MCF 10A (cell line): ENCODE results near the gene CRIM1. TPM values are rescaled to one million over a fixed set of nuclear protein-coding genes. Genes with fewer than 3 reads are reported as not detected.

Experiments used
- BruUV-seq: library from RNA; stranded (reverse); fragments of 400-500 nt; replicated peaks from 2 replicates; lab custom pipeline; 2021; lab: Mats Ljungman, UMichigan
- CTCF ChIA-PET: fragments of 300-600 bp; sonication (Branson Sonifier 250); formaldehyde crosslinking; extraction: SDS; loops from one replicate; lab custom pipeline; 2021; ENCODE audit warnings: antibody characterized with exemption, inconsistent platforms; lab: Yijun Ruan, JAX
- POLR2A ChIA-PET: fragments of 300-600, 350-650 bp; sonication (Branson Sonifier 250); formaldehyde crosslinking; extraction: SDS; loops from one replicate; lab custom pipeline; 2020; ENCODE audit warnings: antibody characterized with exemption, inconsistent platforms; lab: Yijun Ruan, JAX
- DNase-seq: peaks from one replicate; pipeline ENCODE4 v3.0.0-alpha.2; 2018; ENCODE audit not compliant: unreplicated experiment
- H3K27ac Mint-ChIP-seq: one replicate; pipeline ENCODE4 v1.8.0; 2022; ENCODE audit warnings: mild to moderate bottlenecking, low read depth, mixed read lengths; ENCODE audit not compliant: unreplicated experiment
- H3K27me3 Mint-ChIP-seq: one replicate; pipeline ENCODE4 v1.8.0; 2022; ENCODE audit warnings: mixed read lengths; ENCODE audit not compliant: insufficient read depth, unreplicated experiment
- H3K36me3 Mint-ChIP-seq: one replicate; pipeline ENCODE4 v1.8.0; 2022; ENCODE audit warnings: mild to moderate bottlenecking, moderate library complexity, mixed read lengths; ENCODE audit not compliant: insufficient read depth, unreplicated experiment
- H3K4me1 Mint-ChIP-seq: one replicate; pipeline ENCODE4 v1.8.0; 2022; ENCODE audit warnings: mixed read lengths; ENCODE audit not compliant: insufficient read depth, unreplicated experiment
- H3K4me3 Mint-ChIP-seq: one replicate; pipeline ENCODE4 v1.8.0; 2022; ENCODE audit warnings: mild to moderate bottlenecking, moderate library complexity, mixed read lengths; ENCODE audit not compliant: unreplicated experiment
- H3K9me3 Mint-ChIP-seq: one replicate; pipeline ENCODE4 v1.8.0; 2022; ENCODE audit warnings: mixed read lengths; ENCODE audit not compliant: unreplicated experiment
- intact Hi-C: fragments of 100-400 bp; cut with micrococcal nuclease; formaldehyde crosslinking; loops from 2 replicates; pipeline ENCODE4 v1.14.1; 2022
- total RNA-seq: library from RNA; stranded (reverse); gene quantifications from 2 replicates; pipeline ENCODE4 v1.2.3, GENCODE V29; 2022
- TF ChIP-seq, protein P1 (sequence below): fragments of 200-600 bp; IDR thresholded peaks from one replicate; pipeline ENCODE4 v1.8.0; 2022; ENCODE audit warnings: antibody characterized with exemption, mild to moderate bottlenecking; ENCODE audit not compliant: unreplicated experiment

The CRIM1 gene
- total RNA-seq, 1 experiment from 2014 or later = 185 TPM

- TF ChIP-seq, protein P1, sequence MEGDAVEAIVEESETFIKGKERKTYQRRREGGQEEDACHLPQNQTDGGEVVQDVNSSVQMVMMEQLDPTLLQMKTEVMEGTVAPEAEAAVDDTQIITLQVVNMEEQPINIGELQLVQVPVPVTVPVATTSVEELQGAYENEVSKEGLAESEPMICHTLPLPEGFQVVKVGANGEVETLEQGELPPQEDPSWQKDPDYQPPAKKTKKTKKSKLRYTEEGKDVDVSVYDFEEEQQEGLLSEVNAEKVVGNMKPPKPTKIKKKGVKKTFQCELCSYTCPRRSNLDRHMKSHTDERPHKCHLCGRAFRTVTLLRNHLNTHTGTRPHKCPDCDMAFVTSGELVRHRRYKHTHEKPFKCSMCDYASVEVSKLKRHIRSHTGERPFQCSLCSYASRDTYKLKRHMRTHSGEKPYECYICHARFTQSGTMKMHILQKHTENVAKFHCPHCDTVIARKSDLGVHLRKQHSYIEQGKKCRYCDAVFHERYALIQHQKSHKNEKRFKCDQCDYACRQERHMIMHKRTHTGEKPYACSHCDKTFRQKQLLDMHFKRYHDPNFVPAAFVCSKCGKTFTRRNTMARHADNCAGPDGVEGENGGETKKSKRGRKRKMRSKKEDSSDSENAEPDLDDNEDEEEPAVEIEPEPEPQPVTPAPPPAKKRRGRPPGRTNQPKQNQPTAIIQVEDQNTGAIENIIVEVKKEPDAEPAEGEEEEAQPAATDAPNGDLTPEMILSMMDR = no peak
- H3K9me3 Mint-ChIP-seq = no peaks in the 10 kb centered on the region
- BruUV-seq = TSS peak; percentile 59
- H3K36me3 Mint-ChIP-seq = peaks cover 35% of the 10 kb centered on the region
- intact Hi-C loops = loop anchor here (1.0 to 10.0 kb wide), 4 partner anchors 47 to 428 kb away; no protein-coding TSS in a partner anchor
- peak overlapping the region; percentile 97 for H3K27ac Mint-ChIP-seq
- ChIA-PET CTCF (interaction anchor here (0.7 to 11.0 kb wide), 7 partner anchors 13 to 307 kb away, joined by 3 to 146 read pairs (median 3); no protein-coding TSS in a partner anchor), POLR2A (interaction anchor here (0.7 to 12.2 kb wide), 15 partner anchors 15 to 206 kb away, joined by 3 to 742 read pairs (median 14); no protein-coding TSS in a partner anchor)
- H3K4me3 Mint-ChIP-seq = peak overlapping the region; percentile 95
- H3K27me3 Mint-ChIP-seq = no peaks in the 10 kb centered on the region
- peaks cover 47% of the 10 kb centered on the region for H3K4me1 Mint-ChIP-seq
- peak; percentile 73 for DNase-seq
These were observed 1.6 kb downstream of the CRIM1 start for GRCh38 chr2:36356990-36357846.

GRCh38 chr2:36357847-36358659, 2.5 kb downstream of the CRIM1 start:
- peak; percentile 84 for DNase-seq
- POLR2A ChIA-PET = interaction anchor here (1.2 to 12.2 kb wide), 10 partner anchors 14 to 211 kb away, joined by 3 to 742 read pairs (median 18); no protein-coding TSS in a partner anchor
- CTCF ChIA-PET = interaction anchor here (0.6 to 11.0 kb wide), 8 partner anchors 13 to 350 kb away, joined by 3 to 146 read pairs (median 4); no protein-coding TSS in a partner anchor
- intact Hi-C loops = loop anchor here (1.0 to 10.0 kb wide), 7 partner anchors 10 to 427 kb away; no protein-coding TSS in a partner anchor
- no peaks in the 10 kb centered on the region for H3K27me3 Mint-ChIP-seq
- TF ChIP-seq, protein P1 = peak; percentile 40
- peaks cover 47% of the 10 kb centered on the region for H3K4me1 Mint-ChIP-seq
- peaks cover 39% of the 10 kb centered on the region for H3K36me3 Mint-ChIP-seq
- H3K27ac Mint-ChIP-seq = peak overlapping the region; percentile 97
- H3K4me3 Mint-ChIP-seq = peak overlapping the region; percentile 95
- no peaks in the 10 kb centered on the region for H3K9me3 Mint-ChIP-seq
- TSS peak; percentile 35 for BruUV-seq

GRCh38 chr2:36359067-36359466, 3.5 kb downstream of the CRIM1 start:
- DNase-seq = peak; percentile 50
- intact Hi-C loops = loop anchor here (1.0 to 10.0 kb wide), 4 partner anchors 13 to 426 kb away; no protein-coding TSS in a partner anchor
- BruUV-seq = no TSS peak

More at GRCh38 chr2:36359067-36359466, 3.5 kb downstream of the CRIM1 start:
- Mint-ChIP-seq H3K9me3 (no peaks in the 10 kb centered on the region), H3K27ac (peak overlapping the region; percentile 97), H3K27me3 (no peaks in the 10 kb centered on the region), H3K4me1 (peaks cover 49% of the 10 kb centered on the region), H3K36me3 (peaks cover 41% of the 10 kb centered on the region), H3K4me3 (peak overlapping the region; percentile 95)
- CTCF ChIA-PET = interaction anchor here (0.7 to 11.0 kb wide), 3 partner anchors 12 to 204 kb away, joined by 3 to 146 read pairs (median 4); no protein-coding TSS in a partner anchor
- POLR2A ChIA-PET = interaction anchor here (0.6 to 12.2 kb wide), 15 partner anchors 13 to 1859 kb away, joined by 3 to 742 read pairs (median 5); no protein-coding TSS in a partner anchor
- TF ChIP-seq, protein P1 = peak; percentile 30
